HT1080 (cell line): ENCODE measurements around the gene GSTT4. TPM values are rescaled to one million over a fixed set of nuclear protein-coding genes. Genes with fewer than 3 reads are reported as not detected.
"Not testable (repeated sequence)": the region's sequence is repeated elsewhere in the genome, so short reads cannot be mapped to it uniquely, and the experiment has no call there.

Experiments used
- DNase-seq: peaks from one replicate; pipeline ENCODE4 v3.0.0-alpha.2; 2015; ENCODE audit warnings: low read depth
- total RNA-seq: library from RNA; depleted of rRNA; stranded (reverse); fragments of >200 nt; shearing (Covaris generic); gene quantifications from 2 replicates; pipeline ENCODE4 v1.2.3, GENCODE V29; 2014

The GSTT4 gene
- total RNA-seq, 1 experiment from 2014 or later: not detected

DNA sequence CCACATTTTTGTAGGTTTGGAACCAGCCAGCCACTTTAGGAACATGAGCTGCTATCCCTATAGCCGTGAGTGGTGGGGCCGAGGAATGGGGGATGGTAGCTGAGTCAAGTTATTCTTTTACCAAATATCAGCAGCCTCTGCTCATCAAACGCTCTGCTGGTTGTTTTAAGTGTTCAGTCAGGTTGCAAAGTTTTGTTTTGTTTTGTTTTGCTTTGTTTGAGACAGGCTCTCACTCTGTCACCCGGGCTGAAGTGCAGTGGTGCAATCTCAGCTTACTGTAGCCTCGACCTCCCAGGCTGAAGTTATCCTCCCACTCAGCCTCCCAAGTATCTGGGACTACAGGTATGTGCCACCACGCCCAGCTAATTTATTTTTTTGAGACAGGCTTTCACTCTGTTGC, 20.2 kb upstream of the GSTT4 start:
- no peak for DNase-seq

DNA sequence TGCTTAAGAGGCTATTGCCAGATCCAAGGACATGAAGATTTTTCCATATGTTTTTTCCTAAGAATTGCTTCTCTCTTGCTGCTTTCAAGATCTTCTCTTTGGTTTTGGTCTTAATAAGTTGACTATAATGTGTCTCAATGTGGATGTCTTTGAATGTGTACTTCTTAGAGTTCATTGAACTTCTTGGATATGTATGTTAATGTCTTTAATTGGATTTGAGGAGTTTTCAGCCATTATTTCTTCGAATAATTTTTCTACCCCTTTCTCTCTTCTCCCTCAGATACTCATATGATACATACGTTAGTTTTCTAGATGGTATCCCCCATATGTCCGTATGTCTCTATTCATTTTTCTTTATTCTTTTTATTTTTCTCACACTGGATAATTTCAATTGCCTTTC, 19.1 kb upstream of the GSTT4 start:
- no peak for DNase-seq

DNA sequence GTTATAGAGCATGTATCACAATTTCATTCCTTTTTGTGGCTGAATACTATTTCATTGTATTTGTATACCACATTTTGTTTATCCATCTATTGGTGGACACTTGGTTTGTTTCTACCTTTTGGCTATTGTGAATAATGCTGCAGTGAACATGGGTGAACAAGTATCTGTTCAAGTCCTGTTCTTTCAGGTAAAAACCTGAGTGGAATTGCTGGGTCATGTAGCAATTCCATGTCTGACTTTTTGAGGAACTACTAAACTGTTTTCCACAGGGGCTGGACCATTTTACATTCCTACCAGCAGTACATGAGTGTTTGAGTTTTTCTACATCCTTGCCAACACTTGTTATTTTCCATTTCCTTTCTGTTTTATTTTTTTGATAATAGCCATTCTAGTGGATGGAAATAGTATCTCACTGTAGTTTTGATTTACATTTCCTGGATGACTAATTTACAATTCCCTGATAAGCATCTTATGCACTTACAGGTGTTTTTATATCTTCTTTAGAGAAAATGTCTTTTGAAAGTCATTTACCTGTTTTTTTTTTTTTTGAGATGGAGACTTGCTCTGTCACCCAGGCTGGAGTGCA, 18.0 kb upstream of the GSTT4 start:
- DNase-seq: no peak

DNA sequence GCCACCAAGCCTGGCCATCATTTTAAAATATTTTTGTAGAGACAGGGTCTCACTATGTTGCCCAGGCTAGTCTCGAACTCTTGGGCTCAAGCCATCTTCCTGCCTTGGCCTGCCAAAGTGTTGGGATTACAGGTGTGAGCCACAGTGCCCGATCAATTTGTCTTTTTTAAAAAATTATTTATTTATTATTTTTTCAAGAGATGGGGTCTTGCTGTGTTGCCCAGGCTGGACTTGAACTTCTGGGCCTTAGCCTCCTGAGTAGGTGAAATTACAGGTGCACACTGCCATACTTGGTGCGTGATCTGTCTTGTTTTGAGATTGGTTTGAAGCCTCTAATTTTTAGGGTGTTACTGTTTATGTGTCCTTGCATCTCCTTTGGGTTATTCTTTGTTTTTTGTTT, 16.1 kb upstream of the GSTT4 start:
- DNase-seq: no peak

- no peak for DNase-seq
Measured at GRCh38 chr22:24016156-24016555, 10.9 kb upstream of the GSTT4 start.

DNA sequence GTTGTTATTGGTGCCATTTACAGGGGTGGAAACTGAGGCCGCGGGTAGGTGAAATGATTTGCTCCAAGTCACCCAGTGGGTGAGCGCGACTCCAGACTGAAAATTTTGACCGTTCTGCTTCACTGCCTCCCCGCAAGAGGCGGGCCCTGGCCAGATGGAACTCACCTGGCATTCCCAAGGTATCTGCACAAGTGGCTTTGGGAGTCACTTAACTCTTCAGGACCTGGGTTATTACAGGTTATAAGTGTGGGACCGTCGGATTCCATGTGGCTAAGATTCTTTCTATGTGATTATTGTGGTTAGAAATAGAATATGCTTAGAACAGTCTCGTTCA, 6.4 kb upstream of the GSTT4 start:
- no peak for DNase-seq

DNA sequence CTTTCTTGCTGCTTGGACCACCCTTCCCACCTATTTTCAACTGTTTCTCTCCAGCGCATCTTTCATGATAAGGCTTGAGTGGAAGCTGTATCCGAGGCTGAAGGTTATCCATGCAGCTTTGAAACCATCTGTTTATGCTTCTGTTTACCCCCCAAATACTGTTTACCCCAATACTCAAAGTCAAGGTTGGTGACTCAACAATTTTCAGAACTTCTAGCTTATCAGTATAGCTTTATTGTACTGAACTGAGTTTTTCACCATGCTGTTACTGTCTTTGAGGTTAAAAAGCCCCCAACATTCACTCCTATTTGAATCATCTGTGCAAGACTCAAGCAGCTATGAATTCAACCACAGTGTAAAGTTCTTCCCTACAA, 4.8 kb upstream of the GSTT4 start:
- DNase-seq: no peak

DNA sequence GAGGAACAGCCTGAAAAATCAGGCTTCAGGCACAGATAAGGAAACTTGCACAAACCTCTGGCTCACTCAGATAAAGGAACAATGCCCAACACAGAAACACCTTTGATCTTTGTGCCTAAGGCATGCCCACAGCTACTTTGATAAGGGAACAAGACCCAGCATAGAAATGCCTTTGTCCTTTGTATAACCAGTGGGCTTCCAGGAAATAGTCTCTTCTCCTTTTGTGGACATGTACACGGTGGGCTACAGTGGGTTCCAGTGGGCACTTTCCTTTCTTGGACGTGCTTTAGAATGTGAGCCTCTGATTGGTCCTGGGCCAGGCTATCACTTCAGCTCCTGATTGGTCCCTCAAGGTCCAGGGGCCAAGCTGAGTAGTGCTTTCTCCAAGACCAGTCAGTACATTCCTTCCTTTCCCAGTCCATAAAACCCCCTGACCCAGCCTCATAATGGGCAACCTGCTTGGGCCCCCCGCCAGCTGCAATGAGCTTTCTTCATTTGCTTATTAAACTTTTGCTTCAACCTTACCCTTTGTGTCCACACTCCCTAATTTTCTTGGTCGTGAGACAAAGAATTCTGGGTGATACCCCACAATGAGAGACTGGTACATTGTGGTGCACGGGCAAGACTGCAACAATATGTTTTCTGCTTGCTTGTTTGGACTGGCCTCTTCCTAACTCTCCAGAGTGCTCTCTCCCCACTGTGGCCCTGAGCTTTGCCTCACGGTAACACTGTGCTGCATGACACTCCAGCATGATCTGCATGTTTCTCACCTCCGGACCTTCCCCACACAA, 4.2 kb upstream of the GSTT4 start:
- DNase-seq: no peak

- DNase-seq: no peak
Measured at GRCh38 chr22:24008381-24009226, 3.4 kb upstream of the GSTT4 start.

GRCh38 chr22:24008022-24008283, 2.7 kb upstream of the GSTT4 start:
- no peak for DNase-seq

DNA sequence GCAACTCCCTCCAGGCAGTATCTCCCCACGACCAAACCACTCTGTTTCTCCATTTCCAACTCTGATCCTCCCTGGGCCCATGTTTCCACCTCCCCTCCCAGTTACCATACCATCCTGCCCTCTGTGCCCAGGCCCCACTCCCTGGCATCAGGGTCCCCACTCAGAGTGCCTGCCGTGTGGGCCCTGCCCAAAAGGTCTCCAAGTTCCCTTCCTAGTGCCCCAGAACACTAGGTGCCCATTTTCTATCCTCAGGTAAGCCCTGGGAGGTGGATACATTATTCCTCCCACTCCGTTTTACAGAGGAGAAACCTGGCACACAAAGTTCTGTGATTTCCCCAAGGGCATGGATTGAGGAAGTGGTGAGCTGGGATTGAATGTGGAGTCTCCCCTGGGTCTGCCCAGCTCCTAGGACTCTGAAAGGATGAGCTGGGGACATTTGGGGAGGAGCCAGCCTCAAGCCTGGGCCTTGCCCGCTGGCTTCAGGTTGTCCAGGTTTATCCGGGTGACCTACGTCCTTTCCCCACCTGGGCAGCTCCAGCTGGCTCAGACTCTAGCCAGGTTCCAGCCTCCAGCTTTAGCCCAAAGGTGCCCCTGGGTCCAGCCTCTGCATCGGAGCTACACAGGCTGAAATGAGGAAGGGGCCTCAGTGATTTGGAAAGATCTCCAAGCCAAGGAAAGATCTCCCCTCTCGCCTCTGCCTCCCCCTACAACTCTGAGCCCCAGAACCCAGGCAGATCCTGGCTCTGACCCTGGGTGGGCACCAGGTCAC, 2.2 kb upstream of the GSTT4 start:
- no peak for DNase-seq

DNA sequence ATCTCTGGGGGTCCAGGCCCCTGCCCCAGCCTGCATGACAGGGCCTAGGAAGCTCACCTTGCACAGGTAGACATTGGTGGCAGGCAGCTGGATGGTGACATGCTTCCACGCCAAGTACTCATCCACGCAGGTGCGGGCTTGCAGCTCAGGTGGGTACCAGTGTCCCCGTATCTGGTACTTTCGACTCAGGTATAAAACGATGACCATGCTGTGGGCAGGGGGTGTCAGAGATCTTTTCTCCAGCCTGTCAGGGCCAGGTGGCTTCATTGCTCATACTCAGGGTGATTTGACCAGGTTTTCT, 1.6 kb upstream of the GSTT4 start:
- DNase-seq: no peak

GRCh38 chr22:24006207-24006913, 1.1 kb upstream of the GSTT4 start:
- no peak for DNase-seq

DNA sequence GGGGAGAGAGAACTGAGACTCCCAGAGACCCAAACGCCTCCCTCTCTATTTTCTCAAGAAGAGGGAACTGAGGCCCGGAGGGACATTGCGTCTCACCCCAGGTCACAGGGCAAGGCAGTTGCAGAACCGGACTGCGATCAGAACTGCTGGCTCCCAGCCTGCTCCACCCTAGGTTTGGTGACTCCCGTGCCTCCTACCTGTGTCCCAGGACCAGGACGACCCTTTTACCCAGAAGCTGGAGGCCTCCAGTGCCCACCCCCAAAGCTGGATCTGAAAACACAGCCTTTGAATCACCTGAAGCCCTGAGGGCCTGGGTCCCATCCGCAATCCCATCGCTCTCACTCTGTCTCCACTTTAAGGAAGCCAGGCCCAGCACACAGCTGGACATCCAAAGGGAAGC, 1.4 kb downstream of the GSTT4 start:
- no peak for DNase-seq

GRCh38 chr22:24002851-24003250, 2.4 kb downstream of the GSTT4 start:
- DNase-seq: no peak

GRCh38 chr22:24002272-24002671, 3.0 kb downstream of the GSTT4 start:
- no peak for DNase-seq

GRCh38 chr22:24001314-24001713, 3.9 kb downstream of the GSTT4 start:
- DNase-seq: no peak

GRCh38 chr22:23999779-24000178, 5.5 kb downstream of the GSTT4 start:
- not testable (repeated sequence) for DNase-seq

- no peak for DNase-seq
Measured at GRCh38 chr22:23997092-23997491, 8.2 kb downstream of the GSTT4 start.

GRCh38 chr22:23993581-23994177, 11.6 kb downstream of the GSTT4 start:
- DNase-seq: not testable (repeated sequence)

- not testable (repeated sequence) for DNase-seq
Measured at GRCh38 chr22:23993080-23993479, 12.2 kb downstream of the GSTT4 start.
